Measurements from ENCODE around the gene CHTOP.

DNA sequence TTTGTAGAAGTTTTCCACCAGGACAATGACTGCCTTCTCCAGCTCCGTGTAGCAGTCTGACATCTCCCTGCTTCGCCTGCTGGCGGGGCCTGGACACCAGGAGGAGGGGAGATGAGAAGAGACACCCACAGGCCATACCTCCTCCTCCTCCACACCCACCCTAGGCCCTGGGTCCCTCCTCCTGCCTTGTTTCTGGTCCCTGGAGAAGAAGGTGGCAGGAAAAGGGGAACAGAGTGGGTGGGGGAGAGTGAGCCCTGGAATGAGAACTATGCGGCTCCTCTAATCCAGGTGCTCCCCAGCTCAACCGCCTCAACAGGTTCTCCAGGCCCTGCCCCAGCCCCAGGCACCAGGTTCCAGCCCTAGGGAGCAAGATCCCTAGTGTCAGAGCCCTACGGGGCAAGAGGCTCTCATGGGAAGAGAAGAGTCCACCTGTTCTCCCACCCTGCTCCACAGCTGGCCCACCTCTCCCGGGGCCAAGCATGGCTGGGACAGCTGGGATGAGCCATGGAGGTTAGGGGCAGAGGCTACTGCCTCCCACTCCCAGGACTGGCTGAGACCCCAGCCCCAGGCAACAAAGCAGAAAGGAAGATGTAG lies 25.7 kb upstream of the CHTOP start:
- TF ChIP-seq, protein P1, sequence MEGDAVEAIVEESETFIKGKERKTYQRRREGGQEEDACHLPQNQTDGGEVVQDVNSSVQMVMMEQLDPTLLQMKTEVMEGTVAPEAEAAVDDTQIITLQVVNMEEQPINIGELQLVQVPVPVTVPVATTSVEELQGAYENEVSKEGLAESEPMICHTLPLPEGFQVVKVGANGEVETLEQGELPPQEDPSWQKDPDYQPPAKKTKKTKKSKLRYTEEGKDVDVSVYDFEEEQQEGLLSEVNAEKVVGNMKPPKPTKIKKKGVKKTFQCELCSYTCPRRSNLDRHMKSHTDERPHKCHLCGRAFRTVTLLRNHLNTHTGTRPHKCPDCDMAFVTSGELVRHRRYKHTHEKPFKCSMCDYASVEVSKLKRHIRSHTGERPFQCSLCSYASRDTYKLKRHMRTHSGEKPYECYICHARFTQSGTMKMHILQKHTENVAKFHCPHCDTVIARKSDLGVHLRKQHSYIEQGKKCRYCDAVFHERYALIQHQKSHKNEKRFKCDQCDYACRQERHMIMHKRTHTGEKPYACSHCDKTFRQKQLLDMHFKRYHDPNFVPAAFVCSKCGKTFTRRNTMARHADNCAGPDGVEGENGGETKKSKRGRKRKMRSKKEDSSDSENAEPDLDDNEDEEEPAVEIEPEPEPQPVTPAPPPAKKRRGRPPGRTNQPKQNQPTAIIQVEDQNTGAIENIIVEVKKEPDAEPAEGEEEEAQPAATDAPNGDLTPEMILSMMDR (IDR thresholded peaks at IDR 0.05), result no peak
- no peak for TF ChIP-seq POLR2AphosphoS5 (IDR thresholded peaks at IDR 0.05)
- TF ChIP-seq POLR2A (IDR thresholded peaks at IDR 0.05), result no peak

Measured in breast epithelium (tissue), 3 donors.